Right ventricle myocardium superior (tissue), 1 donor: Measurements from ENCODE around the gene MSMO1. TPM values are rescaled to one million over a fixed set of nuclear protein-coding genes. Genes with fewer than 3 reads are reported as not detected.
"Not testable (repeated sequence)": the region's sequence is repeated elsewhere in the genome, so short reads cannot be mapped to it uniquely, and the experiment has no call there.

ENCODE experiments used
- ATAC-seq: fragments of 200-7000 bp; cut with Tn5 transposase; one replicate; pipeline ENCODE4 v1.9.1; 2020; ENCODE audit warnings: mild to moderate bottlenecking; ENCODE audit not compliant: poor library complexity
- DNase-seq: peaks from one replicate; pipeline ENCODE4 v3.0.0-alpha.2; 2020
- intact Hi-C: fragments of 100-400 bp; cut with DNase I; formaldehyde crosslinking; loops from one replicate; pipeline ENCODE4 v1.11.2; 2022
- total RNA-seq: library from RNA; stranded (reverse); fragmentation: NEBNext Ultra II Directional; extraction: Animal tissue kit (Norgen Biotek cat#: 25700); gene quantifications from one replicate; pipeline ENCODE4 v1.2.1, GENCODE V29; 2021
- donor health status: DM: no; HTN: yes; CAD: no; lungs with severe emphysema.

Gene MSMO1
- total RNA-seq, 1 donor from 2014 or later, result 6.2 TPM

- ATAC-seq, result no peak
- no peak for DNase-seq
- intact Hi-C loops, result no loop called here
Measured at GRCh38 chr4:165319030-165319429, 8.4 kb upstream of the MSMO1 start.

DNA sequence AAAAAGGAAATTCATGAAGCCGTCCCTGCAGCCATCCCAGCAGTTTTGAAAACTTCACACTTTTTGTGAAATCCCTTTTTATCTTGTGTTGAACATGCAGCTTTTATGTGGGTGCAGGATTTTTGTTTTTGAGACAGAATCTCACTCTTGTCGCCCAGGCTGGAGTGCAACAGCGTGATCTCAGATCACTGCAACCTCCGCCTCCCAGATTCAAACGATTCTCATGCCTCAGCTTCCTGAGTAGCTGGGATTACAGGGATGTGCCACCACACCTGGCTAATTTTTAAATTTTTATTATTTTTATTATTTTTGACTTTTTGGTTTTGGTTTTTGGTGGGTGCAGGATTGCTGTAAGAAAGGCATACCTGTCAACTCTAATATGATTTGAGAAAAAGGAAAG, 8.0 kb upstream of the MSMO1 start:
- intact Hi-C loops, result no loop called here
- DNase-seq (no peak), ATAC-seq (no peak)

DNA sequence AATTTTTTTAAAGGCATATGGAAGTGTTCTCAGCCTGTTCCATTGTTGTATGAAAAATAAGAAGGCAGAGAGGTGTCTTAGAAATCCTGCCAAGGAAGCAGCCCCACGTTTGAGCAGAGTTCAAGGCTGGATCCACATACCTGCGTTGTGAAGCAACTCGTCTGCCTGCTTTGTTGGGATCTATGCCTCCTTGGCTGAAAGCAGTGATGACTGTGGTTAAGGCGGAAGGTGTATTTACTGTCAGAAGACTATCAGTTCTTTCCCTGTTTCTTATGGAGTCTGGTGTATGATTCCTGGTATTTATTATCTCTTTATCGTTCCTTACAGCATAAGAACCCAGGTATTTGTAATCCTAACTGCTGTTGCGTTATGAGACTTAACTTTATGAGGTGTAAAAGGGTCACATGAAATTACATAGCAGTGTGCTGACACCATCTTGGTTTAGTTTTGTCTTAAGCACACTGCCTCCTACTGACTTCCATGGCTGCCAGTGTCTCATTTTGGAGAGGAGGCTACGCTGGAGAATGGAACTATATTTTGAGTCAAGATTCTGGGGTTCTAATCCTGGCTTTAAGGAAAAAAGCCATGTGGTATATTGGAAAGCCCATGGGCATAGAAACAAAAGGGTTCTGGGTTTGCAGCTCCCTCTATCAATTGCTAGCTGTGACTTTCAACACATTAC, 3.1 kb upstream of the MSMO1 start:
- ATAC-seq (no peak), DNase-seq (no peak)
- intact Hi-C loops, result loop anchor here (10.0 kb wide), 1 partner anchor 120 kb away; the partner anchor contains the start of gene KLHL2

DNA sequence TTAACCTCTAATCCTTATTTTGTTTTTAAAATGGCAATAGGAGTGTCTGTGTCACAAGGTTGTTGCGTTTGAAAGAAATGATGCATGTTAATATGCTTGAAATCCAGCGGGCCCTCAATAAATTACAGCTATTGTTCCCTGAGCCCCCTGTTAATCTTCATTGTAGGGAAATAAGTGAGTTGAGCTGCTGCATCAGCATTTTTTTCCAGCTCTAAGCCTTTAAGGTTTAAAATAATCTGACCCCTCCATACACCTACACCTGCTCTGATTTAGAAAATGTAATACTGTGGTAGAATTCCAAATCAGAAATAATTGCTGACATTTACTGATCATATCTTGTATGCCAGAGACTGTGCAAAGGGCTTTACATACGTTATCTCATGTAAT, 2.6 kb upstream of the MSMO1 start:
- no peak for DNase-seq
- no peak for ATAC-seq
- intact Hi-C loops, result loop anchor here (10.0 kb wide), 1 partner anchor 120 kb away; the partner anchor contains the start of gene KLHL2

DNA sequence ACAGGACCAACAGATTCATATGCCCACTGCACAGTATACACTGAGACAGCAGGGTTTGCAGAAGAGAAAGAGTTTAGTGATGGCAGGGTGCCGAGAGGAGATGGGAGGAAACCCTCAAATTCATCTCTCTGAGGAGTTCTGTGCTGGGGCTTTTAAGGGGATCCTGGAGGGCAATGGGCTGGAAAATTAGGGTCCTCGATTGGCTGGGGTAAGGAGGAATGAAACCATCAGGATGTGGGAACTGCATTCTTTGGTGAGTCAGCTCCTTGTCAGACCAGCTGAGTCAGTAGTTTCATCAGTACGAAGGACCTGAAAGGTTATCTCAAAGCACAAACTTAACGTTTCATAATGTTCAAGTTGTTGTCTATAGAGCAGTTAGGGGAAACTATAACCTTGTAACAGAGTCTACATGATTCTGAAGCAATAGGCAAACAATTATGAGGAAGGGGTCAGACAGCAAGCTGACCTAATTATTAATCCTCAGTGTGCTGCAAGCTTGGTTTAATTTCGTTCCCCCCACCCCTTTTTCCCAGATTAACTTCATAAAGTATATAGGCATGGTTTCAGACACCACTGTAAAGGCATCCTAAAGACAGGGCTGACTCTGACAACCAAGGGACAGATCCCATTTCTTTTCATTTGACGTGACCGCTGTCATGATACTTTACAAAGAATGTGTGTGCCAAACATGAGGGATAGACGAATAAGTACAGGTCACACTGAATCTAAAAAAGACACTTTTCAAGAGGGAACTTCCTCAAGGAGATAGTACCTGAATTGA, 1.5 kb upstream of the MSMO1 start:
- DNase-seq, result no peak
- intact Hi-C loops, result loop anchor here (10.0 kb wide), 1 partner anchor 121 kb away; the partner anchor contains the start of gene KLHL2
- no peak for ATAC-seq

DNA sequence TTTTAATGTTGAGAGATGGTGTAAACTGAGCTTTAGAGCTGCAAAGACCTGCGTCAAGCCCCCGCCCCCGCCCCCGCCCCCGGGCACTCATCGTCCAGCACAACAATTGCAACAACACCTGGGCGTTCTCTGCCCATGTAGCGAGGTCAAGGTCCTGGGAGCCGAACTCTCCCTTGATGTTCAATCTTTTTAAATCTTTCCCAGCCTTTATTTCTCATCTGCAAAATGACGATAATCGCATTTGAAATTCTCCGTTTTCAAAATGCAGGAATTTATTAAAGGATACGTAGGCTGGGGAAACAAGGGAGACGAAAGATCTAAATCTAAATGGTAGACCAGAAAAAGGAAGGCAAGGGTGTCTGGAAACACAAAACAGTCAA, 648 bp upstream of the MSMO1 start:
- peak; percentile 21 for ATAC-seq
- intact Hi-C loops, result loop anchor here (10.0 kb wide), 1 partner anchor 122 kb away; the partner anchor contains the start of gene KLHL2
- DNase-seq, result no peak

DNA sequence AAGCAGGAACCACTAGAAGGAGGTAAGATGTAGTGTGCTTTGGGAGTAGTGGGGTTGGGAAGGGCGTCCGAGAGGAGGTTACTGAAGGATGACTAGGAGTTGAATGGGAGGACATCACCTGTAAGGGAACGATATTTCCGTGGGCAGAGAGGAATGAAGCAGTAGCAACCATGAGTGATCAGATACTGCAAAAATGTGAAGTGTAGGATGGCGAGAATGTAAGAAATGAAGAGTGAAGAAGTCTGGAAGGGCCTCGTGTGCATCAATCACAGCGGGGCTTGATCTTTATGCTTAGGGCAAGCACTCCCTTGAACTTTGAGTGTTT, 594 bp downstream of the MSMO1 start:
- no peak for ATAC-seq
- intact Hi-C loops, result loop anchor here (10.0 kb wide), 1 partner anchor 123 kb away; the partner anchor contains the start of gene KLHL2
- no peak for DNase-seq

GRCh38 chr4:165328708-165329107, 1.2 kb downstream of the MSMO1 start:
- intact Hi-C loops, result loop anchor here (10.0 kb wide), 1 partner anchor 124 kb away; the partner anchor contains the start of gene KLHL2
- DNase-seq (no peak), ATAC-seq (no peak)

GRCh38 chr4:165330071-165330470, 2.6 kb downstream of the MSMO1 start:
- no peak for ATAC-seq
- no peak for DNase-seq
- intact Hi-C loops, result no loop called here

DNA sequence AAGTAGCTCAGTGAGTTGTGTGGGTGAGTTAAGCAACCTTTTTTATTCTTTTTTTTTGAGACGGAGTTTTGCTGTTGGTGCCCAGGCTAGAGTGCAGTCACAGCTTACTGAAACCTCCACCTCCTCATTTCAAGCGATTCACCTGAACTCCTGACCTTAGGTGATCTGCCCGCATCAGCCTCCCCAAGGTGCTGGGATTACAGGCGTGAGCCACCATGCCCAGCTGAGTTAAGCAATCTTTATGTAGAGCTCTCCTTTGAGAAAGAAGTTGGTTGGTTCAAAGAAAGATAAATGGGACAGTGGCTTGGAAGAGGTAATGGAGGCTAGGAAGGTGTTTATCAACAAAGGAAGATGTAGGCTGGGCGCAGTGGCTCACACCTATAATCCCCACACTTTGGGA, 3.2 kb downstream of the MSMO1 start:
- no peak for DNase-seq
- intact Hi-C loops, result no loop called here
- no peak for ATAC-seq

DNA sequence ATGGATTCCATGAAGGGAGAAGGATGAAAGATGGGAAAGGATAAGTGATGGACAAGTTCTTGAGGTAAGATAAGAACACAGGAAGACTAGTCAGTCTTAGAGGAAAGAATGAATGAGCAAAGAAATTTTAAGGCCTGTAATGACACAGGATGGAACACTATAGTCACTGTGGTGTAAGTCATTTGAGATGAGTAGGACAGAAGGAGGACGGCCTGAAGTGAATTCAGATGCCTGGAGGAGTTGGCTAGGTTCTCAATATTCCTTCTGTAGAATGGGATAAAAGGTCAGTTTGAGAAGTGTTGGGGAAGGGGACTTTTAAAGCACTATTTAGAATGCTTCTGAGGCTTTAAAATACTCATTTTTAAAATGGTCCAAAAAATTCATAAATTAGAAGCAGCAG, 3.9 kb downstream of the MSMO1 start:
- intact Hi-C loops, result no loop called here
- no peak for DNase-seq
- no peak for ATAC-seq

GRCh38 chr4:165331823-165332222, 4.4 kb downstream of the MSMO1 start:
- no peak for DNase-seq
- intact Hi-C loops, result no loop called here
- ATAC-seq, result no peak

DNA sequence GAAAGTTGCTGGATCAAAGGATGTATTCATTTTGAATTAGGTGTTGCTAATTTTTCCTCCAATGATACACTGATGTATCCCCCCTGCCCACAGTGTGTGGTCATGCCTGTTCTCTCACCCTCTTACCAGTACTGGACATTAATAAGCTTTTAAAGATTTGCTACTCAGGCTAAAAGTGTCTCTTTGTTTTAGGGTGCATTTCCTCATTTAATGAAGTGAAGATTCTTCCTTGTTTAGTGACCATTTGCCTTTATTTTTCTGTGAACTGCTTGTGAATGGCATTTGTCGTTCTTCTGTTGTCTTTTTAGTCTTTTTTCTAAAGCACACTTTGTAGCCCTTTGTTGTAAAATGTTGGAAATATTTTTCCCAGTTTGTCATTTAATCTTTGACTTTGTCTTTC, 5.0 kb downstream of the MSMO1 start:
- intact Hi-C loops, result no loop called here
- DNase-seq, result no peak
- ATAC-seq, result no peak

- intact Hi-C loops, result no loop called here
- ATAC-seq, result no peak
- no peak for DNase-seq
Measured at GRCh38 chr4:165335163-165335703, 7.8 kb downstream of the MSMO1 start.

DNA sequence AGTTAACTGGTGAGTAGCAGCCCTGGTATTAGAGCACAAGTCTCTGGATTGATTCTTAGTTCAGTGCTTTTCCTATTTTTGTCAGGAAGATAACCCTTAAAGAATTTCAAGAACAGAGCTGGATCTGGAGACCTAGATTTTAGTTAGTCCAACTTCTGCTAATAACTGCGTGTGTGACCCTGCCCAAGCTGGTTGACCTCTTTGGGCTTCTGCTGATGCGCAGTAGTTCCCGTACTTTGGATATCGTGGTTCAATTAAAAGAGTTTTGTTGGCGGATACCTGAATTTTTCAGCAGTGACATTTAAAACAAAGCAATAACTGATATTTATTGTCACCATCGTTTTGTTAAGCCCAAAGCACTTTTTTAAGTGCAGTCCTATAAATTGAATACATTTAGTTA, 9.3 kb downstream of the MSMO1 start:
- DNase-seq (no peak), ATAC-seq (no peak)
- intact Hi-C loops, result no loop called here

- intact Hi-C loops, ATAC-seq, DNase-seq: not testable (repeated sequence)
Measured at GRCh38 chr4:165342340-165342739, 14.9 kb downstream of the MSMO1 start.

GRCh38 chr4:165343353-165344191, 16.1 kb downstream of the MSMO1 start:
- no peak for DNase-seq
- intact Hi-C loops, result no loop called here
- no peak for ATAC-seq

DNA sequence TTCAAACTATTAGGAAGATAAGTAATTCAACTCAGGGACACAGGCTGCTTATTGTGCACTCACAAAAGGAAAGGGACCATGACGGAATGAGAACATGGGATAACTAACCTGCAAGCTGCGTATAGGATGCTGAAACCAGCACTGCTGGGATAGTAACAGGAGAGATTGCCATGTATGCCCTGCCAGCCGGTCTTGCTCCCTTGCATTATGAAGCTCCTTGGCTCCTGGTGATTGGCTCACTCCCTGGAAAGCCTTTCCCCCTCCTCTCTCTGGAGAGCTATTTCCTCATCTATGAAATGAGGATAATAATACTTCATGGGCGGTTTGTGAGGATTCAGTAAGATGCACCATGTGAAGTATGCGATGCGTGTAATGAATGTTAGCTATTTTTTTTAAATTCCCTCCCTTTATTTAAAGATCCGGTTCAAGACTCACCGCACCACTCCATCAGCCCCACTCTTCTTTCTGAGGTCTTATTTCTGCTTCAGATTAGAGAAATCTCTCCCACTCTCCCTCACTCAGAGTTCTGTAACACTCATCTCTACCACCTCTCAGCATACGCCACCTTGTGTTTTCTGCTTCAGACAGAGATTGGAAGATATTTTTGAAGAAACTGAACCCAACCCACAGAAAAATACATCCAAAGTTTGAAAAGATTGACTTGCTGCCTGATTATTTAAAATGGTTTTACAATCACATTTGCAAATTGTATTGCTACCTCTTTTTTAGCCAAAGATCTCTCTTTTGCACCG, 18.4 kb downstream of the MSMO1 start:
- ATAC-seq, result no peak
- no peak for DNase-seq

More for the DNA sequence above, 18.4 kb downstream of the MSMO1 start:
- intact Hi-C loops, result loop anchor here (5.0 kb wide), 1 partner anchor 214 kb away; no protein-coding TSS in a partner anchor
